GM10266 (cell line): ENCODE data around the gene THRA.

Experiments
- DNase-seq: peaks from one replicate; pipeline ENCODE4 v3.0.0; 2012; ENCODE audit errors: extremely low spot score
- TF ChIP-seq, protein P1 (sequence below): IDR thresholded peaks from 2 replicates; pipeline ENCODE4 v1.5.1; 2012; ENCODE audit warnings: mild to moderate bottlenecking, low read depth; ENCODE audit not compliant: control insufficient read depth, insufficient read depth; ENCODE audit errors: missing control alignments

Gene THRA

DNA sequence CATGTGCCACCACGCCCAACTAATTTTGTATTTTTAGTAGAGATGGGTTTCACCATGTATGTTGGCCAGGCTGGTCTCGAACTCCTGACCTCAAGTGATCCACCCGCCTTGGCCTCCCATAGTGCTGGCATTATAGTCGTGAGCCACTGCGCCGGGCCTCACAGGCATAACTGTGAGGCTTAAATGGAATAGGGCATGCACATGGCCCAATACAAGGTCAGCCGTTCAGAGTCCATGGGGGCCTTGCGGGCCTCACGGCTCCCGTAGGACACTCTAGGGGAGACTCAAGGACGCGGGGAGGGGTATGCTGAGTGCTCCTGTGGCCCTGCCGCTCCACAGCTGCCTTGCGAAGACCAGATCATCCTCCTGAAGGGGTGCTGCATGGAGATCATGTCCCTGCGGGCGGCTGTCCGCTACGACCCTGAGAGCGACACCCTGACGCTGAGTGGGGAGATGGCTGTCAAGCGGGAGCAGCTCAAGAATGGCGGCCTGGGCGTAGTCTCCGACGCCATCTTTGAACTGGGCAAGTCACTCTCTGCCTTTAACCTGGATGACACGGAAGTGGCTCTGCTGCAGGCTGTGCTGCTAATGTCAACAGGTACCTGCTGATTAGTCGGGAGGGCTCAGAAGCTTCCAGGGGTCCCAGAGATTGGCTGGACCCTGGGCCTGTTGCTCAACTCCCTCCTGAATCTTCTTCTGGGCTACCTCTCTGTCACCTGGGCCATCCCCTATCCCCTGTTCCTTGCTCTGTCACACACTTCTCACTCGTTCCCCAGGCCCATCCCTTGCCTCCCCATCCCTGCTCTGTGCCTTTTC lies 25.3 kb downstream of the THRA start:
- DNase-seq = no peak
- TF ChIP-seq, protein P1, sequence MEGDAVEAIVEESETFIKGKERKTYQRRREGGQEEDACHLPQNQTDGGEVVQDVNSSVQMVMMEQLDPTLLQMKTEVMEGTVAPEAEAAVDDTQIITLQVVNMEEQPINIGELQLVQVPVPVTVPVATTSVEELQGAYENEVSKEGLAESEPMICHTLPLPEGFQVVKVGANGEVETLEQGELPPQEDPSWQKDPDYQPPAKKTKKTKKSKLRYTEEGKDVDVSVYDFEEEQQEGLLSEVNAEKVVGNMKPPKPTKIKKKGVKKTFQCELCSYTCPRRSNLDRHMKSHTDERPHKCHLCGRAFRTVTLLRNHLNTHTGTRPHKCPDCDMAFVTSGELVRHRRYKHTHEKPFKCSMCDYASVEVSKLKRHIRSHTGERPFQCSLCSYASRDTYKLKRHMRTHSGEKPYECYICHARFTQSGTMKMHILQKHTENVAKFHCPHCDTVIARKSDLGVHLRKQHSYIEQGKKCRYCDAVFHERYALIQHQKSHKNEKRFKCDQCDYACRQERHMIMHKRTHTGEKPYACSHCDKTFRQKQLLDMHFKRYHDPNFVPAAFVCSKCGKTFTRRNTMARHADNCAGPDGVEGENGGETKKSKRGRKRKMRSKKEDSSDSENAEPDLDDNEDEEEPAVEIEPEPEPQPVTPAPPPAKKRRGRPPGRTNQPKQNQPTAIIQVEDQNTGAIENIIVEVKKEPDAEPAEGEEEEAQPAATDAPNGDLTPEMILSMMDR = no peak

DNA sequence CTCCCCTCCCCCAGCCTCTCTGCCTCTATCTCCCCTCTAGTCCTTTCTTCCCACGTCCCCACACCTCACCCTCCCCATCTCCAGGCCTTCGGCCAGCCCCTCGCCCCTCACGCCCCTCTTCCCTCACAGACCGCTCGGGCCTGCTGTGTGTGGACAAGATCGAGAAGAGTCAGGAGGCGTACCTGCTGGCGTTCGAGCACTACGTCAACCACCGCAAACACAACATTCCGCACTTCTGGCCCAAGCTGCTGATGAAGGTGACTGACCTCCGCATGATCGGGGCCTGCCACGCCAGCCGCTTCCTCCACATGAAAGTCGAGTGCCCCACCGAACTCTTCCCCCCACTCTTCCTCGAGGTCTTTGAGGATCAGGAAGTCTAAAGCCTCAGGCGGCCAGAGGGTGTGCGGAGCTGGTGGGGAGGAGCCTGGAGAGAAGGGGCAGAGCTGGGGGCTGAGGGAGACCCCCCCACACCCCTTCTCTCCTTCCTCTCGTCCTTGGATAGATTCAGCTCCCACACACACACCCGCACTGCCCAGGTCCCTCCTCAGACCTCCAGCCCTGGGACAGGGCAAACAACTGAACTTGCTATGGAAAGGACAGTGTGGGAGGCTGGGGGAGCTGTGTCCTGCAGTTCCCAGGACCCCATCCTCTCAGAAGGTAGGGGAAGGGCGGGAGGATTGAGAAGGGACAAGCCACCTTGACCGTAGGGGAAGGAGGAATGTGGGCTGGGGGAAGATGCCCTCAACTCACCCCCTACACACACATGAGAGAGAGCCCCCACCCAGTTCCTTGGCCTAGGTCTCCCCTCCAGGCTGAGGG lies 26.5 kb downstream of the THRA start:
- TF ChIP-seq, protein P1 = no peak
- no peak for DNase-seq

DNA sequence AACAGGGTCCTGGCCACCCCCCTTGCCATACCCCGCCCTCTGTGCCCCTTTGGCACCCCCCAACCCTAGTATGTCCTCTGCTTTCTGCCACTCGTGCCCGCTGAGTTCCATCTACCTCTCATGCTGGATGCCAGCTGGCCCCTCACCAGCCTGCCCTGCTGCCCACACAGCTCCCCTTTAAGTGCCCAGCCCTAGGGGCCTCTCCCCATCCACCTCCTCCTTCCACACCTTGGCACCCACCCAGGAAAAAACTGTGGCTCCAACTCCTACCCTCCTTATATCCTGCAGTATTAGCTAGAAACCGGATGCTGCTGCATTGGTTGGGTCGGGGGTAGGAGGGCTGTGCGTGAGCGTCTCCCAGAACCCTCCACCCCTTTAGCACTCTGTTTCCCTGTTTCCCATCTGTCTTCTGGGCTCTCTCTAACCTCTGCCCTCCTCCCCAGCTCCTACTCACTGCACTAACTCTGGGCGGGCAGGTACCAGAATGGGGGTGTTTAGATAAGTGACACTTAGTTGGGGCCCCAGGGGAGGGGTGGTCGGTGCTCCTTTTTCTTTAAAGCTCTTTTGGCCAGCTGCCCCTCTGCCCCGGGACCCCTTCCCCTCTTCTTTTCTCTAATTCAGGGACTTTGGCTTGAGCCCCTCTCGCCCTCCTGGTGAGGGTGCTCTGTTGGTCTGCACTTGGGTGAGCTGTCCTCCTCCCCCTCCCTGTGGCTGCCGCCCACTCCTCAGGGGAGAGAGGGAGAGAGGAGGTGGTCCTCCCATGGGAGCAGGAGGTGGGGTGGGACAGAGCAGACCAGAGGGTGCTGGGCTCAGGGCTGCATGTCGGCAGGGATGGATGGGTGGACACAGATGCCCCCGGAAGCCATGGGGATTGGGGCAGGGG lies 27.7 kb downstream of the THRA start:
- DNase-seq = no peak
- TF ChIP-seq, protein P1 = no peak

DNA sequence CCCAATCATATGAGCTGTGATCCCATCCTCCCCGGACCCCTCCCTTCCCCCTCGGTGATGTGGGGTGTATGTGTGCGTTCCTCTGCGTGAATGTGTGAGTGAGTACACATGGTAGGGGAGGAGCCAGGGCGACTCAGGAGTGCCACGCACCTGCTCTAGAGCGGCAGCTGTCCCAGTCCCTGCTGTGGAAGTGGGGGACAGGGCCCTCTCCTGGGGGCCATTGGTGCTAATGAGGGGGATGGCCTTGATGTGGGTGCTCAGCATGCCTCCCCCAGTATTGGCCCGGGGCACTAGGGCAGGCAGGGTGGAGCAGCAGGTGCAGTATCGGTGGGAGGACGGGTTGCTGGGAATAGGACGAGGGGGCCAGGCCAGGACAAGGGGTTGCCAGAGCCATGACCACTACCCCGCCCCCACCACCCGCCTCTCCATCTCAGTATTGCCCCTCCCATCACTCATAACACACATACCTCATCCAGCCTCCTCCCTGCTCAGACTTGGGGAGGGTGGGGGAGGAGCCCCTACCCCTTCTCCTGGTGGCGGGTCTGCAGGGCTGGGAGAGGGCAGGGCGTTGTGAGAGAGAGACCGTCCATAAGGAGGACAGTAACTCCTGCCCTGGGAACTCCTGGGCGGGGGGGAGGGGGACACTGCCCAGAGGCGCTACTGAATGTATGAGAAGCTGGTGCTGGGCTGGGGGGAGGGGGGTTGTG lies 29.1 kb downstream of the THRA start:
- no peak for DNase-seq
- TF ChIP-seq, protein P1 = no peak

DNA sequence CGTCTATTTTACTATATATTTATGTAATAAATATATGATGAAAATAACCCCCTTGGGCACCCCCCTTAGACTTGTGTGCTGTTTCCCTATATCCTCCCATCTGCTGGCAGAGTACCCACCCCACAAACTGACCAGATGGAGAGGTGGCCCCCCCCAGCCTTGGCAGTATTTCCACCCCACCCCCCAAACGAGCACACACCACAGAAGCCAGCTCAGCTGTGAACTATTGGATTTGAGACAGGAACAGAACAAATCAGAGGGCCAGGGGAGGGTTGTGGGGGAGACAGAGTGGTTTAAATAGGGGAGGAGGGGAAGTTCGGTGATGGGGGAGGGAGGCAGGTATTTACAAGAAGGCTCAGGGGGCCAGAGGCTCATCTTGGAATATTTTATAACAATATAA lies 29.8 kb downstream of the THRA start:
- TF ChIP-seq, protein P1 = no peak
- no peak for DNase-seq

DNA sequence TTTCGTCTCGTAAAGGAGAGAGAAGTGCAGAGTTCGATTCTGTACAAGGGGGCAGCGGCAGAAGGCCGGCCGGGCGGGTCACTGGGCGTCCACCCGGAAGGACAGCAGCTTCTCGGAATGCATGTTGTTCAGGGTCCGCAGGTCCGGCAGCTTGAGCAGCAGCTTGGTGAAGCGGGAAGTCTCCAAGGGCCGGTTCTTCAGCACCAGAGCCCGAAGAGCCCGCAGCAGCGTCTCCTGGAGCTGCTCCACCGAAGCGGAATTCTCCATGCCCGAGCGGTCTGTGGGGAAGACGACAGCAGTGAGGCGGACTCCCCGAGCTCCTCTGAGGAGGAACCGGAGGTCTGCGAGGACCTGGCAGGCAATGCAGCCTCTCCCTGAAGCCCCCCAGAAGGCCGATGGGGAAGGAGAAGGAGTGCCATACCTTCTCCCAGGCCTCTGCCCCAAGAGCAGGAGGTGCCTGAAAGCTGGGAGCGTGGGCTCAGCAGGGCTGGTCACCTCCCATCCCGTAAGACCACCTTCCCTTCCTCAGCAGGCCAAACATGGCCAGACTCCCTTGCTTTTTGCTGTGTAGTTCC lies 30.3 kb downstream of the THRA start:
- TF ChIP-seq, protein P1 = no peak
- DNase-seq = no peak
